Effector memory CD8-positive, alpha-beta T cell (primary cell): ENCODE measurements around the gene ARHGAP36.

Experiments used
- ATAC-seq: fragments of 150-1000 bp; cut with Tn5 transposase; replicated peaks from 2 replicates; pipeline ENCODE4 v1.10.0; 2021; ENCODE audit warnings: mild to moderate bottlenecking, moderate library complexity
- DNase-seq, 3 experiments: peaks; one replicate each; pipeline ENCODE4 v3.0.0; 2021
- H3K27ac Mint-ChIP-seq, 2 donors: one replicate each; pipeline ENCODE4 v1.8.0; 2022; ENCODE audit warnings: mild to moderate bottlenecking in 2 of 2, mixed read lengths in 2 of 2, moderate library complexity in 2 of 2
- H3K27me3 Mint-ChIP-seq, 2 donors: one replicate each; pipeline ENCODE4 v1.8.0; 2022; ENCODE audit warnings: mixed read lengths in 2 of 2
- H3K36me3 Mint-ChIP-seq: one replicate; pipeline ENCODE4 v1.8.0; 2022; ENCODE audit warnings: mild to moderate bottlenecking, moderate library complexity, mixed read lengths; ENCODE audit not compliant: insufficient read depth
- H3K4me1 Mint-ChIP-seq, 2 donors: one replicate each; pipeline ENCODE4 v1.8.0; 2022; ENCODE audit warnings: low read depth in 2 of 2, mixed read lengths in 2 of 2
- H3K4me3 Mint-ChIP-seq, 2 donors: one replicate each; pipeline ENCODE4 v1.8.0; 2022; ENCODE audit warnings: mild to moderate bottlenecking in 2 of 2, mixed read lengths in 2 of 2, moderate library complexity in 2 of 2
- H3K9me3 Mint-ChIP-seq, 2 donors: one replicate each; pipeline ENCODE4 v1.8.0; 2022; ENCODE audit warnings: mixed read lengths in 2 of 2

ARHGAP36 gene

GRCh38 chrX:131136776-131137175 lies 78.6 kb downstream of the ARHGAP36 start:
- H3K36me3 Mint-ChIP-seq, result no peaks in the 10 kb centered on the region
- DNase-seq (no peak), ATAC-seq (no peak)
- no peaks in the 10 kb centered on the region for H3K9me3 Mint-ChIP-seq
- H3K4me3 Mint-ChIP-seq, result no peak overlapping the region
- H3K4me1 Mint-ChIP-seq, result no peaks in the 10 kb centered on the region
- H3K27ac Mint-ChIP-seq, result no peak overlapping the region
- no peaks in the 10 kb centered on the region for H3K27me3 Mint-ChIP-seq

- Mint-ChIP-seq H3K4me1 (no peaks in the 10 kb centered on the region), H3K27ac (no peak overlapping the region), H3K27me3 (no peaks in the 10 kb centered on the region), H3K4me3 (no peak overlapping the region), H3K36me3 (no peaks in the 10 kb centered on the region), H3K9me3 (no peaks in the 10 kb centered on the region)
- DNase-seq (no peak), ATAC-seq (no peak)
Observed at GRCh38 chrX:131139072-131139471, 80.9 kb downstream of the ARHGAP36 start.
